Activated naive CD4-positive, alpha-beta T cell treated with anti-CD3 and anti-CD28 coated beads, Interleukin-2, amount 10 ng/mL, durations not matched to agents 7 days and 5 days (primary cell): ENCODE results near the gene CTIF.

Experiments
- CTCF ChIA-PET: fragments of 350-600 bp; sonication (Branson Sonifier 250); formaldehyde crosslinking; loops from one replicate; lab custom pipeline; 2021; ENCODE audit warnings: antibody characterized with exemption; lab: Charles Lee
- DNase-seq: peaks from one replicate; pipeline ENCODE4 v3.0.0-alpha.2; 2020
- H3K27ac Mint-ChIP-seq: one replicate; pipeline ENCODE4 v1.8.0; 2021; ENCODE audit warnings: mild to moderate bottlenecking, moderate library complexity, mixed read lengths
- H3K27me3 Mint-ChIP-seq: one replicate; pipeline ENCODE4 v1.8.0; 2021; ENCODE audit warnings: mild to moderate bottlenecking, mixed read lengths
- H3K36me3 Mint-ChIP-seq: one replicate; pipeline ENCODE4 v1.8.0; 2021; ENCODE audit warnings: mixed read lengths
- H3K4me1 Mint-ChIP-seq: one replicate; pipeline ENCODE4 v1.8.0; 2021; ENCODE audit warnings: mixed read lengths
- H3K4me3 Mint-ChIP-seq: one replicate; pipeline ENCODE4 v1.8.0; 2021; ENCODE audit warnings: mild to moderate bottlenecking, moderate library complexity, mixed read lengths
- H3K9me3 Mint-ChIP-seq: one replicate; pipeline ENCODE4 v1.8.0; 2021; ENCODE audit warnings: mixed read lengths

The CTIF gene

DNA sequence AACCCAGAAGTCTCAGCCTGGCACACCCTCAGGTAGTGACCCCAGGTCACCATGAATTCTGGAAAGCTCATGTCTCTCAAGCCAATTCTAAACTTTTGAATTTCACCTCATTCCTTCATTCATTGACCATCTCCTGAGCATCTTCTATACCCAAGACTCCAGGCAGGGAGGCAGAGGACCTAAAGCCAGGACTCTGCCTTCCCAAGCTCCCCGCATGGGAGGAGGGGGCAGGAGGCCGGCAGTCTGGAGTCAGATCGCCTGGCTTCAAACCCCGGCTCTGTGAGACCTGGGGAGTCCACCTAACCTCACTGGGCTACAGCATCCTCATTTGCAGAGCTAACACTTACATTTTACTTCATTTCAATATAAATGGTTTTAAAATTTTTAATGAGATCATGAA lies 352.9 kb downstream of the CTIF start:
- Mint-ChIP-seq H3K4me1 (peaks cover 1% of the 10 kb centered on the region), H3K9me3 (no peaks in the 10 kb centered on the region), H3K27me3 (peaks cover 19% of the 10 kb centered on the region), H3K4me3 (no peak overlapping the region), H3K27ac (no peak overlapping the region), H3K36me3 (no peaks in the 10 kb centered on the region)
- CTCF ChIA-PET = no interaction called here
- DNase-seq = no peak

DNA sequence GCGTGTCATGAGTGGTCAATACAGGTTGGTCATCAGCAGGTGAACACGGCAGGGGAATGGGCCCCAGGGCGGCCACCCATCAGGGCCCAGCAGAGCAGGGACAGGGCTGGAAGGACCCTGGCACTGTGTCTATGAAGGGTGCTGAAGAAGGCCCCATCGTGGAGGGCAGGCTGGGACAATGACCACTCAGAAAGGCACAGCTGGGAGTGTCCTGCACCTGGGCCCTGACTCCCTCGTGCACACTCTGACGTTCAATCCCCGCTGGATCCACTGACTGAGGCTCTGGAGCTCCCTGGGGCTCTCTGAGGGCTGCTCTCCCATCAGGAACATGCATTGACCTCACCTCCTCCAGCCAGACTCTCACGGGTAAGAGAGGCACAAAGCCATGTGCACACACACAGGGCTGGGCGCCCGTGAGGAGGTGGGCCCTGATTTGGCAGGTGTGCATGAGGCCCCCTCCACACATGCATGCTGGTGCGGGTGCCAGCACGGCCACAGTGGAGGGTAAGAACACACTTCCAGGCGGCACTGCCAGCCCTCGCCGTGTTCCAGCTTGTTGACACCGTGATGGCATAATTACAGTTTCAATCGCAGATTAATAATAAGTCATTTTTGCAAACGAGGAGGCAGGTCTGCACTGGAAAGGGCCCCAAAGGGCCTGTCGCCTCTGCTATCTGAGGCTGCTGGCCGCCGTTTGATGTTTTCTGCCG lies 353.5 kb downstream of the CTIF start:
- Mint-ChIP-seq H3K4me1 (peaks cover 3% of the 10 kb centered on the region), H3K27ac (no peak overlapping the region), H3K36me3 (no peaks in the 10 kb centered on the region), H3K27me3 (peaks cover 19% of the 10 kb centered on the region), H3K4me3 (no peak overlapping the region), H3K9me3 (no peaks in the 10 kb centered on the region)
- no peak for DNase-seq
- CTCF ChIA-PET = no interaction called here

DNA sequence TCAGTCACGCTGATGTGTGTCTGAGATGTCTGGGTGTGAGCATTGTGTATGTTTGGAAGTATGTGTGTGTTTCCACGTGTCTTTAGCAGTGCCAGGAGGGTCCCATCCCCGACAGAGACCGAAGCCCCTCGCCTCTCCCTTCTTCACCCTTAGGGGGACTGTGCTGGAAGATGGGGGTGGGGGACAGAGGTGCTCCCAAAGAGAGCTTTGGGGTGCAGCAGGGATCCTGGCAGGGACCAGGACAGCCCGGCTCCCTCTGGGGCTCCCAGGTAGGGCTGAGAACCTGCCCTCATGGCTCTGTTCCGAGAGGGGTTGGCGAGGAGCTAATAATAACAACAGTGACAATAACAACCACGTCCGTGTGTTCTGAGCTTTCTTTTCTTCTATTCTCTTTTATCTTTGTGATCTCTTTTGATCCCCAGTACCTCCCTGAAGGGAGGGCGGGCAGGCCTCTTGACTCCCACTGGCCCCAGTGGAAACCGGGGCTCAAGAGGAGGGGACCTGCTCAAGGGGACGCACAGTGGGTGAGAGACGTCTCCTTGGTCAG lies 354.3 kb downstream of the CTIF start:
- no peaks in the 10 kb centered on the region for H3K9me3 Mint-ChIP-seq
- peaks cover 25% of the 10 kb centered on the region for H3K27me3 Mint-ChIP-seq
- peaks cover 3% of the 10 kb centered on the region for H3K4me1 Mint-ChIP-seq
- H3K4me3 Mint-ChIP-seq = no peak overlapping the region
- DNase-seq = no peak
- CTCF ChIA-PET = interaction anchor here (1.0 to 1.3 kb wide), 2 partner anchors 8 to 20 kb away, joined by 3 read pairs; no protein-coding TSS in a partner anchor
- no peaks in the 10 kb centered on the region for H3K36me3 Mint-ChIP-seq
- no peak overlapping the region for H3K27ac Mint-ChIP-seq

DNA sequence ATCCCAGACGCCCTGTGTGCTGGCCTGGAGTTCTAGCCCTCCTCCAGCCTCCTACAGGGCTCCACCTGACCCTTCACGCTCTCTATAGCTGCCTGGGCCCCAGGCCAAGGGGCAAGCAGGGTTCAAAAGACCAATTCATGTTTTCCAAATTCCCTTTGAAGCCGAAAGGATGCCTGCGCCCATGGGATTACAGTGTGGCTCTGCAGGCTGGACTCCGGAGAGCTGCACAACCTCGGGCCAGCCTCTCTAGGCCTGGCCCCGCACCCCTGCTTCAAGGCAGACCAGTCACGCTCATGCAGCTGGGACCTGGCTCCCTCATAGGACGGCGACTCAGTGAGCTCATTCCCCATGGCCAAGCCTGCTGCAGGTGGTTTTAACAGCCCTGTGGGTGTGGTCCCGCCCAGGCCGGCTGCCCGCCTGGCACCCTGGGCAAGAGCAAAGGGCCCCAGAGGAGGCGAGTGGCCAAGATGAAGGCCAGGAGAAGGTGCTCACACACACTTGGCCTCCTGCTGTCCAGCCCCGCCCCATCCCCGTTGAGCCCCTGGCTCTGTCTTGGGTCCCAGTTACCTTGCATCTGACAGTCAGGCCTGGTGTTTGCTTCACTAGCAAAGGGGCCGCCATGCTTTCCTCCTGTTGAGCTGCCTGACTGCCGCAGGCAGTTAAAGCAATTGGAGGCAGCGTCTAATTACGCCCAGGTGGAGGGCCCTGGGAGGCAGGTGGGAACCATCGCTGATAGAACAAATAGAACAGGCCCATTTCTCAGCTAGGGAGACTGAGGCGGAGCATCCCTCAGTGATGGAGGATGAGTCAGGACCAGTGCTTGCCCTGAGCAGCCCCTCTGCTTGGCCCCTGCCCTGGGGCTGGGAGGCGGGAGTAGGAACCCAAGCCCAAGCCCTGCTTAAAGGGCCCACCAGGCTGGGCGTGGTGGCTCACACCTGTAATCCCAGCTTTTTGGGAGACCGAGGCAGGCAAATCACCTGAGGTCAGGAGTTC lies 355.1 kb downstream of the CTIF start:
- Mint-ChIP-seq H3K9me3 (no peaks in the 10 kb centered on the region), H3K4me1 (peaks cover 3% of the 10 kb centered on the region), H3K36me3 (no peaks in the 10 kb centered on the region), H3K4me3 (no peak overlapping the region), H3K27ac (no peak overlapping the region), H3K27me3 (peaks cover 22% of the 10 kb centered on the region)
- DNase-seq = no peak
- CTCF ChIA-PET = interaction anchor here (1.0 to 1.3 kb wide), 2 partner anchors 8 to 19 kb away, joined by 3 read pairs; no protein-coding TSS in a partner anchor

DNA sequence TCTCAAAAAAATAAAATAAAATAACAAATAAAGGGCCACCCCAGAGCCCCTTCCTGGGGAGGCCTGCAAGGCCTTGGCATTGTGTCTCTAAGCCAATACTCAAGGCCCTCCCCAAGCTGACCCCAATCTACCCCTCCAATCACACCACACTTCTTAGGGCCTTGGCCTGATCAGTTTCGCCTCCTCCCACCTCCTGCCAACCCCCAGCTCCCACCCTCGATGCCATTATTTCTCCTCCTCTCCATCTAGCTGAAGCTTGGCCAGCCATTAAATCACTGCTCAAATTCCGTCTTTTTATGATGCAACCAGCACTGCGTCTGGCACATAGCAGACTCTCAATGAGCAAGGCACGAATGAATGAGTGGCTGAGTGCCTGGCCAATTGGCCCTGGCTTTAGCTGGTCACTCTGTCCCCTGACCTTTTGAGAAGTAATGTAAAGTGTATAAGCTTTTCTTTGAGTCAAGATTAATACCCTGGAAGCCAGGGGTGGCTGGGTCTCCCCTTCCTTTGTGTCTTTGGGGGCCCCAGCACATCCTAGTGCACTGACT lies 356.0 kb downstream of the CTIF start:
- no peak overlapping the region for H3K4me3 Mint-ChIP-seq
- peaks cover 8% of the 10 kb centered on the region for H3K4me1 Mint-ChIP-seq
- CTCF ChIA-PET = no interaction called here
- peaks cover 2% of the 10 kb centered on the region for H3K9me3 Mint-ChIP-seq
- H3K27ac Mint-ChIP-seq = peak overlapping the region; percentile 54
- H3K36me3 Mint-ChIP-seq = no peaks in the 10 kb centered on the region
- peaks cover 21% of the 10 kb centered on the region for H3K27me3 Mint-ChIP-seq
- DNase-seq = no peak

DNA sequence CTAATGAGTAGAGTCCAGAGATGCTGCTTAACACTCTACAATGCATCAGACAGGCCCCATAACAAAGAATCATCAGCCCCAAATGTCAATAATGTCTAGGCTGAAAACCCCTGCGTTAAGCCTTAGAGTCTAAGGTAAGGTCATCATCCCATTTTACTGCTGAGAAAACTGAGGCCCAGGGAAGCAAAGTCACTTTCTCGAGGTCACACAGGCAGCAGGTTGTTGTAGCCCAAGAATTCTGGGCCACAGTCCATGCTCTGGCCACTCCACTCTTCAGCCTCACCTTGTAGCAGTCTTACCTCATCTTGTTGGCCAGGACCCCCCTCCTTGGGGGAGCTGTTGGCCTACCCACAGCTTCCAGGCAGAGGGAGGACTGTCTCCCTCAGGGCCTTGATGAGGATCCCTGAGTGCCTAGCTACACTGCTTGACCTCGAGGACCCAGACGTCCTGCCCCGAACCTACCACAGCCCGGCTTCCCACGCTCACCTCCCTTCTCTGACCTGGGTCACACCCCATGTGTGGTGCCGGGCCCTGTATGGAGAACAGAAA lies 357.6 kb downstream of the CTIF start:
- peaks cover 12% of the 10 kb centered on the region for H3K4me1 Mint-ChIP-seq
- DNase-seq = no peak
- H3K27me3 Mint-ChIP-seq = peaks cover 16% of the 10 kb centered on the region
- no peak overlapping the region for H3K4me3 Mint-ChIP-seq
- CTCF ChIA-PET = no interaction called here
- H3K27ac Mint-ChIP-seq = no peak overlapping the region
- no peaks in the 10 kb centered on the region for H3K36me3 Mint-ChIP-seq
- H3K9me3 Mint-ChIP-seq = peaks cover 2% of the 10 kb centered on the region

DNA sequence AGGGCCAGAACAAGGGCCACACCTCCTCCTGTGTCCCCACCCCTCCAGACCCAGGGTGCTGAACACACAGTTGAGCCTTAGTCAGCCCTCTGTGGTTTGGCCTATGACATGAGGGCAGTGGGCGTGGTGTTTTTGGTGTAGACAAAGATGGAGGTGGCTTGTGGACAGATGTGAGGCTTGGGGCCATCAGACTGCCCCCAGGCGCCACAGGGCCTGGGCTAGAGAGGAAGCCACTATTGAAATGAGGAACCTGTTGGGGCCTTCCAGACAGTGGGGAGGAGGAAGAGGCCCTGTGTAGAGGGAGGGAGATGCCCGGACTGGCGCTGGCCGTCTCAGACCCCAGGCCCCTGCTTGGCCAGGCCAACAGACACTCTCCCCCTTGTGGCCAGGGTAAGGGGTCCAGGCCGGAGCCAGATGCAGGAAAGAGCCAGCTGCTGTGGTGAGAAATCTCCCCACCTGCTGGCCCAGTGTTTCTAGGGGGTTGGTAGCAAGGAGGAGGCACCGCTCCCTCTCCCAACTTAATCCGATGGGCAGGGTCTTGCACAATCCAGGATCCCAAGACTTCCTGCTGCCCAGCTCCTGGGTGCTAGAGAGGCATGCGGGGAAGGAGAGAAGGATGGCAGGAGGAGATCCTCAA lies 358.2 kb downstream of the CTIF start:
- H3K36me3 Mint-ChIP-seq = no peaks in the 10 kb centered on the region
- H3K9me3 Mint-ChIP-seq = peaks cover 2% of the 10 kb centered on the region
- peaks cover 16% of the 10 kb centered on the region for H3K27me3 Mint-ChIP-seq
- peaks cover 12% of the 10 kb centered on the region for H3K4me1 Mint-ChIP-seq
- no peak overlapping the region for H3K27ac Mint-ChIP-seq
- no peak for DNase-seq
- H3K4me3 Mint-ChIP-seq = no peak overlapping the region
- CTCF ChIA-PET = no interaction called here

DNA sequence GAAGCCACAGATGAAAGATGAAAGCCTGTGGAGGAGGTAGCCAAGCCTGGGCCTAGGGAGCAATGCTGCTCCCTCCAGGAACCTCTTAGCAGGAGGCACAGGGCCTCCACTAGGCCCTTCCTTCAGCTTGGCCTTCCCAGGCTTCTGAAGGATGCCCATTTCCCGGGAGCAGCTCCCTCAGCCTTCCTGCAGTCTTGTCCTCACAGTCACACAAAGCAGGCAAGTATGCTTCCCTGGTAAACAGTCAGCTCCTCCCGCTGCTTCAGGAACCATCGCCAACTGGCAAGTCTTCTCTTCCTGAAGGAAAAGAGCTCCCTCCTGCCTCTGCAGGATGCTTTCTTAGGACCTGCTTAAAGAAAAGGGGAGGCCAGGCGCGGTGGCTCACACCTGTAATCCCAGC lies 358.7 kb downstream of the CTIF start:
- peaks cover 2% of the 10 kb centered on the region for H3K9me3 Mint-ChIP-seq
- H3K27ac Mint-ChIP-seq = no peak overlapping the region
- no peak overlapping the region for H3K4me3 Mint-ChIP-seq
- peaks cover 21% of the 10 kb centered on the region for H3K27me3 Mint-ChIP-seq
- H3K36me3 Mint-ChIP-seq = no peaks in the 10 kb centered on the region
- CTCF ChIA-PET = no interaction called here
- DNase-seq = no peak
- peaks cover 12% of the 10 kb centered on the region for H3K4me1 Mint-ChIP-seq

DNA sequence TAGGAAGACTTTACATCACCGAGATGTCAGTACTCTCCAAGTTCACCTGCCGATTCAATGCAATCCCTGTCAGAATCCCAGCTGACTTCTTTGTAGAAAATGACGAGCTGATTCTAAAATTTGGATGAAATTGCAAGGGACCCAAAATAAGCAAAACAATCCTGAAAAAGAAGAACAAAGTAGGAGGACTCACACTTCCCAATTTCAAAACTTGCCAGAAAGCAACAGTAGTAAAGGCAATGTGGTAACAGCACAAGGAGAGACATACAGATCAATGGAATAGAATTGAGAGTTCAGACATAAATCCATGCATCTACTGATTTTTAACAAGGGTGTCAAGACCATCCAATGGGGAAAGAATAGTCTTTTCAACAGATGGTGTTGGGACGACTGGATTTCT lies 359.7 kb downstream of the CTIF start:
- Mint-ChIP-seq H3K4me3 (no peak overlapping the region), H3K27ac (no peak overlapping the region), H3K4me1 (peaks cover 12% of the 10 kb centered on the region), H3K9me3 (peaks cover 2% of the 10 kb centered on the region), H3K27me3 (peaks cover 30% of the 10 kb centered on the region), H3K36me3 (no peaks in the 10 kb centered on the region)
- CTCF ChIA-PET = no interaction called here
- DNase-seq = no peak

DNA sequence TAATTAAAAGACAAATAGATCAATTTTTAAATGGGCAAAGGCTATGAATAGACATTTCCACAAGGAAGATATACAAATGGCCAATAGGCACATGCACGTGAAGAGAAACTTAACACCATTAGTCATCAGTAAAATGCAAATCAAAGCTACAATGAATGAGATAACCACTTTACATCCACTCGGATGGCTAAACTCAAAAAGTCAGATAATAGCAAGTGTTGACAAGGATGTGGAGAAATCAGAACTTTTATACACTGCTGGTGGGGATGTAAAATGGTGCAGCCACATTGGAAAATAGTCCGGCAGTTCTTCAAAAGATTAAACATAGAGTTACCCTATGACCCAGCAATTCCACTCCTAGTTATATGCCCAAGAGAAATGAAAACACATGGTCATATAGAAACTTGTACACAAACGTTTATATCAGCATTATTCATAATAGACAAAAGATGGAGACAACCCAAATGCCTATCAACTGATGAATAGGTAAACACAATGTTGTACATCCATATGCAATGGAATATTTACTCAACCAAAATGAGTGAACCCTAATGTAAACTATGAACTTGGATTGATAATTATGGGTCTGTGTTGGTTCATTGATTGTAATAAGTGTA lies 360.8 kb downstream of the CTIF start:
- Mint-ChIP-seq H3K27ac (no peak overlapping the region), H3K36me3 (peaks cover 3% of the 10 kb centered on the region), H3K9me3 (peaks cover 11% of the 10 kb centered on the region), H3K4me3 (no peak overlapping the region), H3K27me3 (peaks cover 42% of the 10 kb centered on the region), H3K4me1 (peaks cover 12% of the 10 kb centered on the region)
- DNase-seq = no peak
- CTCF ChIA-PET = interaction anchor here (1.1 kb wide), 1 partner anchor 16 kb away, joined by 3 read pairs; no protein-coding TSS in a partner anchor

DNA sequence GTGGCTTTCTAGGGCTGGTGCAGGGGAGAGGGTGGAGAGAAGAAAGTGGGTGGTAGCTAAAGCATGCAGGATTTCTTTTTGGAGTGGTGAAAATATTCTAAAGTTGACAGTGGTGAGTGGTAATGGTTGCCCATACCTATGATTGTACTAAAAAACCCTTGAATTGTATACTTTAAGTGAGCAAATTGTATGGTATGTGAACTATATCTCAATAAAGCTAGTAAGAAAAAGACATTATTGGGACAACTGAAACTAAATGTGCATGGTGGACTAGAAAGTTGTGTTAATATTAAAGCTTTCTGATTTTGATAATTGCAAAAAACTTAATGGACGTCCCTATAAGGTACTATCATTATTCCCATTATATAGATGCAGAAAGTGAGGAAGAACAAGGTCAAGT lies 361.6 kb downstream of the CTIF start:
- no peak overlapping the region for H3K27ac Mint-ChIP-seq
- peaks cover 12% of the 10 kb centered on the region for H3K4me1 Mint-ChIP-seq
- peaks cover 18% of the 10 kb centered on the region for H3K9me3 Mint-ChIP-seq
- DNase-seq = no peak
- peaks cover 5% of the 10 kb centered on the region for H3K36me3 Mint-ChIP-seq
- no peak overlapping the region for H3K4me3 Mint-ChIP-seq
- peaks cover 50% of the 10 kb centered on the region for H3K27me3 Mint-ChIP-seq
- CTCF ChIA-PET = interaction anchor here (1.1 kb wide), 1 partner anchor 15 kb away, joined by 3 read pairs; no protein-coding TSS in a partner anchor

DNA sequence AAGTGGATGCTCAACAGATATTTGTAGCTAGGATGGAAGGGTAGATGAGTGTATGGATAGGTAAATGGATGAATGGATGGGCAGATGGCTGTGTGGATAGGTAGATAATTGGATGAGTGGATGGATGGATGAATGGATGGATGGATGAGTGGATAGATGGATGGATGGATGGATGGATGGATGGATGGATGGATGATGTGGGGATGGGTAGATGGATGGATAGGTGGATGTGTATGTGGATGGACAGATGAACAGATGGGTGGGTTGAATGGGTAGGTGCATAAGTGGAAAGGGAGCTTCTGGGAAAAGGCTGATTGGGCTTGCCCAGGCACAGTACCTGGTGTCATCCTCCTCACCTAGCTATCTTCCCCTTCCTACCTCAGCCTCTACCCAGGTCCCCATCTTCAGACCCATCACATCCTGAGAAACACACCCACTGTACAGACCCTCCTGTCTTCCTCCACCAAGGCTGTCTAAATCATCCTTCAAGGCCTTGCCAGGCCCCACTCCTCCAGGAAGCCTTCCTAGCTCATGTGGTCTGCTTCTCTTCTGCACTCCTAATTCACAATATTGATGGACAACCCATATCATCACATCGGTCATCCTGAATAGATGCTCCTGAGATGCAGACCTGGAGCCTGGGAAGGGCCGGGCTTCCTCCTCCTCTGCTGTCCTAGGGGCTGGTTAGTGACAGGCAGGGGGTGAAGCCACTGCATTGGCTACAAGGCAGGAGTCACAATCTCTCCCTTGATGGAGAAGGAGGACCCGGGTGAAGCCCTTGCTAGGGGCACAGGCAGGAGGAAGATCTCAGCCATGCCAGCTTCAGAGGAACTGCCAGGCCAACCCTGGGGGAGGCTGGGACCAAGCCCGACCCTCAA lies 362.6 kb downstream of the CTIF start:
- CTCF ChIA-PET = interaction anchor here (1.1 to 1.2 kb wide), 2 partner anchors 8 to 10 kb away, joined by 3 to 5 read pairs; no protein-coding TSS in a partner anchor
- Mint-ChIP-seq H3K4me3 (no peak overlapping the region), H3K27ac (no peak overlapping the region), H3K36me3 (peaks cover 5% of the 10 kb centered on the region), H3K9me3 (peaks cover 19% of the 10 kb centered on the region), H3K4me1 (peaks cover 12% of the 10 kb centered on the region), H3K27me3 (peaks cover 57% of the 10 kb centered on the region)
- DNase-seq = no peak
